HFFc6 (cell line): Measurements from ENCODE around the gene NCOA5. TPM values are rescaled to one million over a fixed set of nuclear protein-coding genes. Genes with fewer than 3 reads are reported as not detected.

Experiments used
- DNase-seq: peaks from one replicate; pipeline ENCODE4 v3.0.0-alpha.2; 2018
- H3K27ac Mint-ChIP-seq: 2 replicates; pipeline ENCODE4 v1.8.0; 2020; ENCODE audit warnings: mild to moderate bottlenecking, mixed read lengths
- H3K27me3 Mint-ChIP-seq: 2 replicates; pipeline ENCODE4 v1.8.0; 2021; ENCODE audit warnings: mild to moderate bottlenecking, moderate library complexity, mixed read lengths; ENCODE audit not compliant: insufficient read depth
- H3K36me3 Mint-ChIP-seq: 2 replicates; pipeline ENCODE4 v1.8.0; 2021; ENCODE audit warnings: low read depth, mixed read lengths
- H3K4me1 Mint-ChIP-seq: 2 replicates; pipeline ENCODE4 v1.8.0; 2020; ENCODE audit warnings: low read depth, mixed read lengths
- H3K4me3 Mint-ChIP-seq: 2 replicates; pipeline ENCODE4 v1.8.0; 2020; ENCODE audit warnings: mild to moderate bottlenecking, moderate library complexity, mixed read lengths
- H3K9me3 Mint-ChIP-seq: 2 replicates; pipeline ENCODE4 v1.8.0; 2020; ENCODE audit warnings: mild to moderate bottlenecking, mixed read lengths
- long read RNA-seq: library from polyadenylated mRNA; unstranded; transcript quantifications from one replicate; pipeline ENCODE4 v2.0.0, GENCODE V29; 2019
- total RNA-seq, 6 experiments: library from RNA; stranded (reverse); fragmentation: NEBNext Ultra II Directional; extraction: Animal tissue kit (Norgen Biotek cat#: 25700); gene quantifications; 2 replicates in 1 of 6; 3 replicates in 5 of 6; pipeline ENCODE4 v1.2.3, GENCODE V29; 2021
- TF ChIP-seq, protein P1 (sequence below): fragments of 200-600 bp; sonication (generic); IDR thresholded peaks from 2 replicates; pipeline ENCODE4 v1.5.0; 2021; ENCODE audit warnings: antibody characterized with exemption, mild to moderate bottlenecking

The NCOA5 gene
- 10 to 100 TPM; 15.3 to 25.1 (median 23.2) TPM for total RNA-seq
- long read RNA-seq, partial matches to known transcripts = 2 of 12 reads
- long read RNA-seq, other reads (novel, unspliced or antisense) = 8 of 12 reads

GRCh38 chr20:46089417-46090388 is at the start of gene NCOA5:
TSS of gene NCOA5 (minus strand) at chr20:46089962. CDS start at chr20:46079424, 10,538 bp downstream.
- Mint-ChIP-seq H3K4me1 (peaks cover 50% of the 10 kb centered on the region), H3K4me3 (peak within 1 kb of the TSS; percentile 95), H3K27ac (peak within 1 kb of the TSS; percentile 96), H3K36me3 (0 out of 2 replicates have a peak, but pooled peaks cover 4% of the 10 kb centered on the region), H3K9me3 (no peaks in the 10 kb centered on the region; the same call in 1 of the 2 replicates), H3K27me3 (peaks cover 7% of the 10 kb centered on the region)
- TF ChIP-seq, protein P1, sequence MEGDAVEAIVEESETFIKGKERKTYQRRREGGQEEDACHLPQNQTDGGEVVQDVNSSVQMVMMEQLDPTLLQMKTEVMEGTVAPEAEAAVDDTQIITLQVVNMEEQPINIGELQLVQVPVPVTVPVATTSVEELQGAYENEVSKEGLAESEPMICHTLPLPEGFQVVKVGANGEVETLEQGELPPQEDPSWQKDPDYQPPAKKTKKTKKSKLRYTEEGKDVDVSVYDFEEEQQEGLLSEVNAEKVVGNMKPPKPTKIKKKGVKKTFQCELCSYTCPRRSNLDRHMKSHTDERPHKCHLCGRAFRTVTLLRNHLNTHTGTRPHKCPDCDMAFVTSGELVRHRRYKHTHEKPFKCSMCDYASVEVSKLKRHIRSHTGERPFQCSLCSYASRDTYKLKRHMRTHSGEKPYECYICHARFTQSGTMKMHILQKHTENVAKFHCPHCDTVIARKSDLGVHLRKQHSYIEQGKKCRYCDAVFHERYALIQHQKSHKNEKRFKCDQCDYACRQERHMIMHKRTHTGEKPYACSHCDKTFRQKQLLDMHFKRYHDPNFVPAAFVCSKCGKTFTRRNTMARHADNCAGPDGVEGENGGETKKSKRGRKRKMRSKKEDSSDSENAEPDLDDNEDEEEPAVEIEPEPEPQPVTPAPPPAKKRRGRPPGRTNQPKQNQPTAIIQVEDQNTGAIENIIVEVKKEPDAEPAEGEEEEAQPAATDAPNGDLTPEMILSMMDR = peak; percentile 69
- DNase-seq = peak; percentile 95

DNA sequence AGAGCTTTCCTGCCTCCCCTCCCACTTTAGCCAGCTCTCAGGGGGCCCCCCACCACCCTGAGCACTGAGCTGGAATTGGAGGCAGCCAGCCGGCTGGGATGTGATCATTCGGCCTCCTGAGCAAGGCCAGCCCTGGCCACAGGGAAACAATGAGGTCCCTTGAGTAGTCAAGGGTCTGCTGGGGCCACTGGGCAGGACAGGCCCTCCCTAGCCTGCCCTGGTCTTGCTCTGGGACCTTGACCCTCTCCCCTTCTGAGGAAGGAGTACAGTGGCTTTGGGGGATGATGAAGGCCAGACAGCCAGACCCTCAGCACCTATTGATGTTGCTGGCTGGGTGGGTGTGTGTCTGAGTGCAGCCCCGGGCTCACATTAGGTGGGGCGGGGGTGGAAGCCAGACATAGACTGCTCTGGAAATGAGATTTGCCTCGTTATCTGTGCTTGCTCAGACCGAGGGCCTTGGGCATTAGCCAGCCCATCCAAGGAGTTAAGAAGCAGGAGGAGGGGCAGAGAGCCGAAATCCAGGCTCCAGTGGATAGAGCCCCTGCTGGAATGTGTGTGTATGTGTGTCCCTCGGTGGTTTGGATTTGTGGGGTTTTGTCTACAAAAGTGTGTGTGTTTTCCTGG is 49.6 kb upstream of the NCOA5 start:
- TF ChIP-seq, protein P1 = no peak
- H3K27me3 Mint-ChIP-seq = peaks cover 59% of the 10 kb centered on the region
- no peak for DNase-seq
- H3K27ac Mint-ChIP-seq = no peak overlapping the region
- H3K9me3 Mint-ChIP-seq = no peaks in the 10 kb centered on the region
- no peak overlapping the region for H3K4me3 Mint-ChIP-seq
- no peaks in the 10 kb centered on the region for H3K4me1 Mint-ChIP-seq
- H3K36me3 Mint-ChIP-seq = no peaks in the 10 kb centered on the region

DNA sequence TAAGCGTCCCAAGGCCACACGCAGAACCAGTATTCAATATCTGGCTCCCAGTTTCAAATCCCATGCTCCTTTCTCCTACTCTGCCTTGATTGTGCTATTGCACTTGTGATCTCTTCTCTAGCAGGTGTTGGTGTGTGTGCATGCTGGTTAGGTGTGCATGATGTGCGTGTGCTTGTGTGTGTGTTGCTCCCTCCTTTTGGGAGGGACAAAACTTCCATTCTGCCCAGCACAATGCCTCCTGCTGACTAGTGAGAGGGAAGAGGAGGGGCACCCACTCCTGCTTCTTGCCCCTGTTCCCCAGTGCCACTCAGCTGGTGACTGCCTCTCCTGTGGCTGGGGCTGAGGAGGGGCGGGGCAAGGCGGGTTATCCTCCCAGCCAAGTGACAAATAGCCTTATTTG is 48.1 kb upstream of the NCOA5 start:
- no peaks in the 10 kb centered on the region for H3K9me3 Mint-ChIP-seq
- H3K4me3 Mint-ChIP-seq = no peak overlapping the region
- no peaks in the 10 kb centered on the region for H3K36me3 Mint-ChIP-seq
- peaks cover 2% of the 10 kb centered on the region; the same call in 1 of the 2 replicates for H3K4me1 Mint-ChIP-seq
- peaks cover 60% of the 10 kb centered on the region for H3K27me3 Mint-ChIP-seq
- no peak for DNase-seq
- H3K27ac Mint-ChIP-seq = no peak overlapping the region
- TF ChIP-seq, protein P1 = no peak

- H3K36me3 Mint-ChIP-seq = no peaks in the 10 kb centered on the region
- peaks cover 8% of the 10 kb centered on the region for H3K4me1 Mint-ChIP-seq
- H3K4me3 Mint-ChIP-seq = no peak overlapping the region
- DNase-seq = no peak
- no peaks in the 10 kb centered on the region for H3K9me3 Mint-ChIP-seq
- peaks cover 53% of the 10 kb centered on the region for H3K27me3 Mint-ChIP-seq
- no peak overlapping the region for H3K27ac Mint-ChIP-seq
- TF ChIP-seq, protein P1 = no peak
Observed at GRCh38 chr20:46135856-46136633, 46.3 kb upstream of the NCOA5 start.

DNA sequence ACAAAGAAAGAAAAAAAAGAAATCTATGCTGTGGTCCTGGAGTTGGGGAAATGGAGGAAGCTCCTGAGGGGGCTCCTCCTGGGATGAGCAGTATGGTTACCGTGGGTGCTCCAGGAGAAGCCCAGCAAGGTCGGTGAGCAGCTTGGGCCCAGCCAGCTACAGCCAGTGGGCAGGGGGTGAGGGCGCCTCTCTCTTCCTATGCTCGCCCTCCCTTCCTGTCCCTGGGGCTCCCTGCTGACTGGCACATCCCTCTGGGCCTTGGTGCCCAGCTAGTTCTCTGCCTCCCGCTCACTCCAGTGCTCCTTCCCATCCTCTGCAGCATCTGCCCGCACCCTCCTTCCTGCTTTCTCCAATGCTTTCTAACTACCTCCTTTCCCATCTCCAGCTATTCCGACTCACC is 45.0 kb upstream of the NCOA5 start:
- no peak overlapping the region for H3K27ac Mint-ChIP-seq
- TF ChIP-seq, protein P1 = no peak
- DNase-seq = no peak
- H3K27me3 Mint-ChIP-seq = peaks cover 50% of the 10 kb centered on the region
- no peak overlapping the region for H3K4me3 Mint-ChIP-seq
- peaks cover 8% of the 10 kb centered on the region for H3K4me1 Mint-ChIP-seq
- H3K36me3 Mint-ChIP-seq = no peaks in the 10 kb centered on the region
- no peaks in the 10 kb centered on the region for H3K9me3 Mint-ChIP-seq
